ENCODE results near the gene NUDT6.
"Not testable (repeated sequence)": the region's sequence is repeated elsewhere in the genome, so short reads cannot be mapped to it uniquely, and the experiment has no call there.

NUDT6 gene, protein sequence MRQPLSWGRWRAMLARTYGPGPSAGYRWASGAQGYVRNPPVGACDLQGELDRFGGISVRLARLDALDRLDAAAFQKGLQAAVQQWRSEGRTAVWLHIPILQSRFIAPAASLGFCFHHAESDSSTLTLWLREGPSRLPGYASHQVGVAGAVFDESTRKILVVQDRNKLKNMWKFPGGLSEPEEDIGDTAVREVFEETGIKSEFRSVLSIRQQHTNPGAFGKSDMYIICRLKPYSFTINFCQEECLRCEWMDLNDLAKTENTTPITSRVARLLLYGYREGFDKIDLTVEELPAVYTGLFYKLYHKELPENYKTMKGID

DNA sequence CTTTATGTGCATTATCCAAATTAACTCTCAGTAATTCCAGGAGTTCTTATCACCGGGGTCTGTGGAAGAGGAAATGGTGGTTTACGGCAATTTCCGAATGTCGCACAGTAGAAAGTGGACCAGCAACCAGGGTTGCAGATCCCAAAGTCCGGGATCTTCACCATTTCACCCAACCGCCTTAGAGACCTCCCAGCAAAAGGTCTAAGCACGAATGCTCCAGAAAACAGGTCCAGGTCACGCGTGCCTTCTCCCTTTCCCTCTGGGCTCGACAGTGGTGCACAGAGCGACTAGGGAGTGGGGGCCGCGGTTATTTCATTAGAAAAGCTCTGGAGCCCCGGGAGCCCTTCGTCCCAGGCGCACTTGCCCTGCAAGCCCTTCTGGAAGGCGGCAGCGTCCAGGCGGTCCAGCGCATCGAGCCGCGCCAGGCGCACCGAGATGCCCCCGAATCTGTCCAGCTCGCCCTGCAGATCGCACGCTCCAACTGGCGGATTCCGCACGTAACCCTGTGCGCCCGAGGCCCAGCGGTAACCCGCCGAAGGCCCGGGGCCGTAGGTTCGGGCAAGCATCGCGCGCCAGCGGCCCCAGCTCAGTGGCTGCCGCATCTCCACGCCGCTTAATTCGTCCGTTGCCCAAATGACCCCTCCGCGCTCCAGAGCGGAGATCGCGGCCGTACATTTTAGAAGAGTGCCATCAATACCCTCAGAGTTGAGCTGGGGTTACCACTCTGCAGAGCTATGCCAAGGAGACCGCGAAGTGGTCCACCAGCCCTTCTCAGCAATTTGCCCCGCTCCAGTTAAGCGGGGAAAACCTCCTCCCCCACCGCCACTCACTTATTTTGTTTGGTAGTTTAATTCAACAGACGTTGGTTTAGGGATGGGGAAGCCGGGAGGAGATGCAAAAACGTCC is at the start of gene NUDT6:
Gene NUDT6, minus strand, starts transcription at position 627 of the 906 bp plus-strand sequence. Its CDS starts 25 bp downstream, at position 602.
- no peak for FAIRE-seq

DNA sequence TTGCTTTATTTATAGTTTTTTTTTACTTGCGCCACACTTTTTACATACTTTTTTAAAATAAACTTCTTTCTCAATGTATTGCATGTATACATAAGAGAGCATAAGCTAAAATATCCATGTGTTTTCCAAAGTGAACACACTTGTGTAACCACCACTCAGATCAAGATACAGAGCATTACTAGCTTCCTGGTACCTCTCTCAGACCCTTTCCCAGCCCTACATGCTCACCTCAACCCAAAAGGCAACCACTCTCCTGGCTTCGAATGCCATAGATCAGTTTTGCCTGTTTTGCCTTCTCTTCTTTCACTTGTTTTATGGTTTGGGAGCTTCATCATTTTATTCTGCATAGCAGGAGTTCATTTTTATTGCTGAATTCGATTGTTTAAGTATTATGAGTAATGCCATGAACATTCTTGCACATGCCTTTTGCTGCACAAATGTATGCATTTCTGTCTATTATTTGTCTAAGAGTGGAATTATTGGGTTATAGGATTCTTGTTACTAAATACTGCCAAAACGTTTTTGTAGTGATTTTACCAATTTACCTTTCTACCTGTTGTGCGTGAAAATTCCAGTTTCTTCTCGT is 45.9 kb upstream of the NUDT6 start:
- FAIRE-seq, result no peak

DNA sequence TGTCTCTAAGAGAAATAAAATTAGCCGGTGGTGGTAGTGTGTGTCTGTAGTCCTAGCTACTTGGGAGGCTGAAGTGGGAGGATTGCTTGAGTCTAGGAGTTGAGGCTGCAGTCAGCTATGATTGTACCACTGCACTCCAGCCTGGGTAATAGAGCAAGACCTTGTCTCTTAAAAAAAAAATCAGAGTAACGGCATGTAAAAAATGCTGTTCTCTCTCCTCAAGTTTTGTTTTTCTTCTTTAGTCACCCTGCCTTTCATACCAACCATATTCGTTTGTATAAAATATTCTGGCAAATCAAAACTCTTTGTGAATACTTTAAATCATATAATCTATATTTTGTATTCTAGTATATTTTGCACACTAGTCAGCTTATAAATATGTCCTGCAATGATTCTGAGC is 44.8 kb upstream of the NUDT6 start:
- FAIRE-seq, result no peak

DNA sequence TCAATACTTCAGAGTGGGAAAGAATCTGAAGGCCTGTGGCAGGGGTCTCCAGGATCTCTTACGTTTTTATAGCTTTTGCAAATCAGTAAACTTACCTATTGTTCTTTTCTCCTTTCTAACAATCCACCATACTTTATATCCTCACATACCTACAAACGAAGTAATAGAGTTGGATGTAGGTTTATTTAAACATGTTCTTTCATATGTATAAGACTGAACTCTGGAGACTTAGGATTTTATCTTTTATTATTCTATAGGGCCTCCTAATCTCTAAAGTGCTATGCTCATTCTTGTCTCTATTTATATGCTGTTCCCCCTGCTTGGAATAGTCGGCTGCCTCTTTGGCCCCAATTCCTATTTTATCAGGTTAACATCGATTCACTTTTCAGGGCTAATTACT is 43.8 kb upstream of the NUDT6 start:
- no peak for FAIRE-seq

DNA sequence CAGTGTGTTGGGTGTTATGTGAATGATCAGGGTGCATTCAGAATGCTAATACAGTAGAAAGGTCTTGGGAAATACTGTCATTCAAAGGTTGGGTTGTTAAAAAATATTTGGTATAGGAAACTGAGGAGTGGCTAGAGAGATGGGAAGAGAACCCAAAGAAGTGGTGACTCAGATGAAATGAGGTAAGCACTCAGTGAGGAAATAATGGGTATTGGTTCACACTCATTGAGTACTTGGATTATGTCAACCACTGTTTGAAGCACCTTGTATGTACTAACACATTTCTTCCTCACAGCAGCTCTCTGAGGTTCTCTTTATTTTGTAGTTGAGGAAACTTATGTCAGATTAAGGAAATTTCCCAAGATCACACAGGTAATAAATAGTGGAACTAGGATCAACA is 40.8 kb upstream of the NUDT6 start:
- FAIRE-seq, result no peak

DNA sequence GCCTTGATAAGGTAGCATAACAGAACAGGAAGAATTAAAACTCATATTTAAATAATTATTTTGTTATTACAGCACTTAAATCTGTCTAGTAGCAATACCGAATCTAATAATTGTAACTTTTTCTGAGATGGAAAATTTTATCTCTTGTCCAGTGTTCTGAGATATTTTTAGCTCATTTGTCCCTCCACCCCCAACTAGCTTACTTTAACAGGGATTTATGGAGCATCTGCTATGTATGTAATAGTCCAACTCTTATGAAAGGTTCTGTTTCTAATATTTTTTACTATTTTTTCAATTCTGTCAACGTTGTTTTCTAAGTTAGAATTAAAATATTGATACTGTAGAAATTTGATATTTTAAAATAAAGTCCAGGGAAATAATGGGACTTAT is 38.2 kb upstream of the NUDT6 start:
- no peak for FAIRE-seq

DNA sequence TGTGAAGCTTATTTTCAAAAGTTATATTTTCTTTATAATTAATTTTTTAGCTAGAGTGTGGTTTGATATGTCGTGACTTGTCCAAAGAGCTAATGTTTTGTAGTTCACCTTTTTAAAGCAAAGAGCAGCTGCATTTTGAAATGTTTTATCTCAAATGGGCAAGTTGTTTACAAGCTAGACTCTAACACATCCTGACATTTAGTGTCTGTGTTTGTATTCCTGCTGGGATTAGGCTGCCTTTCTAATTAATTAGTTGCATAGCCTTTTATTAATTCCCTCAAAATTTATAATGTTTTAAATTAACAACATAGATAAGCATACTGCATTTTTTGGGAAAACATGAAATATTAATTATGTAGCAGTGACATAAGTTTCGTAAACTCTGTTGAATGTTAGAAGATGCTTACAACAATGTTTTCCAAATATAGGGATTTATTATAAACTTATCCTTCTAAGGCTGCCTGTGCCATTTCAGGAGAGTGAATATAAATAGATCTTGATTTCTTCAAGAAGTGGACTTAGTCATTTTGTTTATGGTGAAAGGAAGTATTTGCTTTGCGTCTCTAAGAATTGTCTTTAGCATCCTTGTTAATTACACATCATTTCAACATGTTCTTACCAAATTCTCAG is 37.7 kb upstream of the NUDT6 start:
- FAIRE-seq, result no peak

DNA sequence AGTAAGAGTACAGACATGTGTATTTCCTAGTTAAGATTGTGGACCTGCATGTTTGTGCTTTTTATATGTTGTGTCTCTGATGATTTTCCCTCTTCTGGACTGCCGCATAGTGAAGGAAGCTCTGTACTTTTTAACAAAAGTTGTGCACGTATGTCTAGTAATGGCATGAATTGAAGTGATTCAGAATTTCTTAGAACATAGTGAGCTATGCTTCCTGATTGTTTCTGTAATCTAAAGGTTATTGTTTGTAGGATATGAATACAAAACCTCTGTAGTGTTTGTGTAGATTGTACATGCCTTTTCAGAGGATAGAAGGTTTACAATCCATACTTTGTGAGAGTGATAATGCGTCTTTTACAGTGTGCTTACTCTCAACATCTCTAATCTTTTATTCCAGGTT is 37.0 kb upstream of the NUDT6 start:
- FAIRE-seq, result no peak

DNA sequence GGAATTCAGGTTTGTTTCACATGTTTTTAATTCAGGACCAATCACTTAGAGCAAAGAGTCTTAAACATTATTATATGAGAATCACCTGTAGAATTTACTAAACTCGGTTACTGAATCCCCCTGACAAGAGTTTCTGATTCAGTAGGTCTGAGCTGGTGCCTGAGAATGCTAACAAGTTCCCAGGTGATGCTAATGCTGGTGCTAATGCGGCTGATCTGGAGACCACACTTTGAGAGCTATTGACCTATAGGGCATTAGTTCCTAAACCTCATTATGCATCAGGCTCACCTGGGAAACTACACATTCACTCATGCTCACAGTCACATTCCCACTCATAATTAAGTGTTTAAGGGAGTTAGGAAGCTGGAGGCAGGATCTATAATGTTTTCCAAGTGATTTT is 36.1 kb upstream of the NUDT6 start:
- FAIRE-seq, result no peak

DNA sequence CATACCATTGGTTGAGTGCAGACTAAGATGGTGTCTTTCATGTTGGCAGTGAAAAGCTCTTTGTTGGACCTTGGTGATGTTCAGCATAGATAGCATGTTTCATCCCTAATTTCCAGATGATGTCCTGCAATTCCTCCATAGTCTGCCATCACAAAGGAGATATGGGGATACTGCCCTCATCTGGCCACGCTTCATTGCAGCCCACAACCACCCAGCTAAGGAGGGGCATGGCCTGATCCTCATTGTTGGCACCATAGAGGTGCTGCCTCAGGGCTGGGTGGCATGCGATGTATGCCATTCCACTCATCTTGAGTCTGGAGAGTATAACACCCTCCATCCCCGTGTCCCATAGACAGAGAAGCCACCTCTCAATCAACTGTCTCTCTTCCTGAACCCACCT is 31.5 kb upstream of the NUDT6 start:
- no peak for FAIRE-seq

DNA sequence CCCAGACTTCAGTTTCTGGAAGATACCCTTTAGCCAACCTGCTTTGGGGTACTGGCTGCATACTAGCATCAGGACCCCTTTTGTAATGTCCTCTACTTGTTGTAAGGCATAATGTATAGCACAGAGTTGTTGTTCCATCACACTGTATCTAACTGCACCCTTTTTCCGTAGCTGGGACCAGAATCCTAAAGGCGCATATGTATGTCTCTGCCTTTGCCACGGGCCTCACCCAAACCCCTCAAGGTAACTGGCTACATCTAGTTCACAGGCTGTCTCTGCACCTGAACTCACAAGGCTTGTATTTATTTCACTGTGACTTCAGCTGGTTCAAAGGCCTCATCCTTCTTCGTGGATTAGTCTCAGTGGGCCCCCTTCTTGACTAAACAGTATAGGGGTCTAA is 29.6 kb upstream of the NUDT6 start:
- FAIRE-seq, result no peak

DNA sequence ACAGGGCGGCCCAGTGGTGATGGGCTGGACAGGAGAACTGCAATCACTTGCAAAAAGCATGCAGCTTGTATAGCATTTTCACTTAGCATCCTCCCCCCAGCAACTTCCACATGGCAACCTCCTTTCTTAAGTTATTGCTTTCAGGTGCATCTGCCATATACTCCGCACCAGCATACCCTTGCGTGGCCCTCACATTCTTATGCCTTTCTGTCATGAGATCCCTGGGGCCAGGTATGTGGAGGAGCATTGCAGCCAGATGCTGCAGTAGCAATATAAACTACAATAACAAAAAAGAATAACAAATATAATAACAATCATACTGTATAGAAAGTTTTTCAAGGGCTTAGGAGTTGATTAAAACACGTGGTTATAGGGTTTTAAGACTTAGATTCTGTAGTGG is 26.3 kb upstream of the NUDT6 start:
- no peak for FAIRE-seq

DNA sequence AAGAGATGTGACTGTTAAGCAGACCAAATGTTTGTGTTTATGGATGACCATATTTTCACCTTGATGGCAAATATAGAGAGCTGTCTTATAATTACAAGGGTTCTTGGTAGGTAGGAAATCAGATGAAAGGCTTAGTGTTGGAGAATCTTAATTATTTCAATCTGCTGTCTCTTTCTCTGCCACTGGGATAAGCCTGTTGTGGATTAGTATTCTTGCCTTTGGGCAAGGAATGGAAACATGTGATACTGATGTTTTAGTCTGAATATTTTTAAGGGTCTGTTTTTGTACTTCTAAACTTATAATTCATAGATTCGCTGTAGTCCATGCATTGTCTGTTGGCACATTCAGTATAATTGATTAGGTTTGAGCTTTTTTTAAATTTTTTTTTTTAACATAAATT is 23.7 kb upstream of the NUDT6 start:
- FAIRE-seq, result no peak

DNA sequence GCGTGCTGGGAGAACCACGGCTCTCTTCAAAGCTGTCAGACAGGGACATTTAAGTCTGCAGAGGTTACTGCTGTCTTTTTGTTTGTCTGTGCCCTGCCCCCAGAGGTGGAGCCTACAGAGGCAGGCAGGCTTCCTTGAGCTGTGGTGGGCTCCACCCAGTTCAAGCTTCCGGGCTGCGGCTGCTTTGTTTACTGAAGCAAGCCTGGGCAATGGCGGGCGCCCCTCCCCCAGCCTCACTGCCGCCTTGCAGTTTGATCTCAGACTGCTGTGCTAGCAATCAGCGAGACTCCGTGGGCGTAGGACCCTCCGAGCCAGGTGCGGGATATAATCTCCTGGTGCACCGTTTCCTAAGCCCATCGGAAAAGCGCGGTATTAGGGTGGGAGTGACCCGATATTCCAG is 22.7 kb upstream of the NUDT6 start:
- FAIRE-seq, result not testable (repeated sequence)

DNA sequence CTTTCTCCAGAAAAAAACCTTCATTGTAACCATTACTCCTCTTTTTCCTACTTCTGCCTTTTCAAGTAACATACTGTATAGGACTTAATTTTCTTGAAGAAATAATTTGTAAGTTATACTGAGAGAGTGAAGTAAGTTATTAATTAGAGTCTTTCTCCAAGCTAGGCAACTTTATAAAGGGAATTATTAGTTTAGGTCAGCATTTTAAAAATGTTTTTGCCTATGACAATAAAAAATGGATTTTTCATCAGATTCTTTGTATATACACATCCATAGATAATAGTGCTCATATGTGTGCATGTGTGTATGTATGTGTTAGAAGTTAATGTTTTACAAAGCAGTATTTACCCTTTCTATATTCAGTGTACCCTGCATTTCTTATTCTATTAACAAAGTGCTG is 10.4 kb upstream of the NUDT6 start:
- no peak for FAIRE-seq

DNA sequence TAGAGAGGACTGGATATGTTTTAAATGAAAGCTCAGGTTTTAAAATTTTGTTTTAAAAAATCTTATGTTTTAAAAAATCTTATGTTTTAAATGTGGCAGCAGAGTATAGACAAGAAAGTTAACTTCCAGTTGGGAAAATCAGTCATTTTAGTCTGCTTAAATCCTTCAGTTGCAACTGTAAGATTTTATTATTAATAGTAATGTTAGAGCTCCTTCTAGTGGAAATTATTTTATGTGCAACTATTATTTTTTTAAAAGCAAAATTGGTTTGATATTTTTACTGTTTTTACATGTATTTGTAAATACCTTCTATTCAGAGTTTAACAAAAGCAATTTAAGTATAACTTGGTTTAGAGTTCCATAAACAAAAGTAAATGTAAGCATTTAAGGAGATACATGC is 8.5 kb upstream of the NUDT6 start:
- FAIRE-seq, result peak; percentile 92

DNA sequence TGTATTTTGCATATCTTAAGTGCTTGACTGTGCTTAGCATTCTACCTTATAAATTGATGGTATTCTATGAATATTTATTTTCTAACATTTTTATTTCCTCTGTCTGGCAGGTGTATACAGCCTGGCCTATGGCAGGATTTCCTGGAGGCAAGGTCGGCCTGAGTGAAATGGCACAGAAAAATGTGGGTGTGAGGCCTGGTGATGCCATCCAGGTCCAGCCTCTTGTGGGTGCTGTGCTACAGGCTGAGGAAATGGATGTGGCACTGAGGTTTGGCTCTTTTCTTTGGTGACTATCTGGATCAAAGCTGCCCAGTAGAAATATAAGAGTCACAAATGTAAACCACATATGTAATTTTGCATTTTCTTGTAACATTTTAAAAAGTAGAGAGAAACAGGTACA is 6.5 kb upstream of the NUDT6 start:
- no peak for FAIRE-seq

DNA sequence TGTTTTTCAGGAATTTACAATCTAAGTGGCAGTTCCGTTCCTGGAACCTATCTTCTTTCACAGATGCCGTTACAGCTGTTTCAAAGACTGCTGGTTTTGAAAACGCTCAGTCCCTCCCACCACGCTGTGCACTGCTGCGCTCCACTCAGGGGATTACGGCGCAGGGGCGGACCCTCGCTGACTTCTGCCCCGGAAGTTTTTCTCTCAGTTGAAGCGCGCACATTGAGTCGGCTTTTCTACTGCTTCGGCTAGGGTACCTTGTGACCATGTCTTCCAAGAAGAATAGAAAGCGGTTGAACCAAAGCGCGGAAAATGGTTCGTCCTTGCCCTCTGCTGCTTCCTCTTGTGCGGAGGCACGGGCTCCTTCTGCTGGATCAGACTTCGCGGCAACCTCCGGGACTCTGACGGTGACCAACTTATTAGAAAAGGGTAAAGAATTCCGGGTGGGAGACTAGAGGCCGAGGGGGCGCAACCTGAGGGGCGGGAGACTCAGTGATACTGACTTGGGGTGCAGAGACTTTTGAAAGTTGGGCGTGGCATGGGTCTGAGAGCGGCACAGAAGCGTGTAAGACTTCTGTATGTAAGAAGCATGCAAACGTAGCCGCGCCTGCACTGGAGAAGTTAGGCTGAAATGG is 597 bp upstream of the NUDT6 start:
- peak; percentile 34 for FAIRE-seq

DNA sequence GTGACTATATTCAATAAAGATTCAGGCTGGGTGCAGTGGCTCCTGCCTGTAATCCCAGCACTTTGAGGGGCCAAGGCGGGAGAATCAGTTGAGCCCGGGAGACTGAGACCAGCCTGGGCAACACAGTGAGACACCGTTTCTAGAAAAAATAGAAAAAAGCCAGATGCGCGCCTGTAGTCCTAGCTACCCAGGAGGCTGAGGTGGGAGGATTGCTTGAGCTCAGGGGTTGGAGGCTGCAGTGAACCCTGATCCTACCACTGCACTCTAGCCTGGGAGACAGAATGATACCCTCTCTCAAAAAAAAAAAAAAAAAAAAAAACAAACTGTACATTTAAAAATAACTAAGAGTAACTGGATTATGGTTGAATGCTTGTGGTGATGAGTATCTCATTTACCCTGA is 1.1 kb downstream of the NUDT6 start:
- no peak for FAIRE-seq

DNA sequence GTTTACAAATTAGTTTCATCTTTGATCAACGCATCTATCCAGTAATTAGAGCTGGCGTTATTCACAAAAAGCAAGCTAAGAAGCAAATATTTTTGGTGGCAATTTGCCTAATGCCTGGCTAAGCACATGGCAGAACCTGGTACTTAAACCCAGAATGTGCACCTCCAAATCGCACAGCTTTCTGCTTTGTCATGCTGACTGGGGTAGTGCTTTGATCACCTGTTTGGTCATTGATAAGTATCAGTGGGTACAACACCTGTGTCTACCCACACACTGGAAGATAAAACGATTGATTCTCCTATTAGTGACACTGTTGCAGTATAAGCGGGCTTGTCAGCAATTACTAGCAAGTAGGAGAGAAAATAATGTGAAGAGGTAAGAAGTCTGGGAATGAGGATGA is 1.9 kb downstream of the NUDT6 start:
- no peak for FAIRE-seq

DNA sequence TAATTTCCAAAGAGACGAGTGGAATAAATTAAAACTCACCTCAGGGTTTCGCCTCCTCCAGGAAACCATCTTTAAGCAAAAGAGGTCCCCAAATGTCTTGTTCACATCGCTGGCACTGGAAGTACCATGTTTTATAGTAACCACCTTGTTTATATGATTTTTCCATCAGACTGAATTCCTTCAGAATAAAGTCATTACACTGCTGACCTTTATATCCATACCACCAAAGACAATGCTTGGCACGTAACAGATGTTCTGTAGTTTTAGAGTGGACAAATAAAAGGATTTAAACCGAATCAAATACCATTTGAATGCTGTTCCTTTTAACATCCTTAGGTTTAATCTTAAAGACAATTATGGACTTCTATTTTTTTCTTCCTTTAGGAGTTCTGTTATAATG is 4.7 kb downstream of the NUDT6 start:
- no peak for FAIRE-seq

DNA sequence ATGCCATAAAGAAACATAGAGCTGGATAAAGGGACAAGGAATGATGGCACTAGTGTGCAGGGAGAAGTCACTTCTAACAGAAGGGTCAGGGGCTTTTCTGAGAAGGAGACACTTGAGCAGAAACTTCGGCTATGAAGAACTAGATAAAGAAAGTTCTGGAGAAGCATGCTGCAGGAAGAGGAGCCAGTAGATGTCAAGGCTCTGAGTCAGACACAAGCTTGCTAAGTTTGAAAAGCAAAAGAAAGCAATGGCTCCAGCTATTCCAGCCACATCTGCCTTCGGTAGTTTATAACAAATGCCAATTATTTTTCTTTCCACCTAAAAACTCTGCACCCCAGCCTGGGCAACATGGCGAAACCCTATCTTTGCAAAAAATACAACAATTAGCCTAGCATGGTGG is 7.5 kb downstream of the NUDT6 start:
- FAIRE-seq, result no peak

DNA sequence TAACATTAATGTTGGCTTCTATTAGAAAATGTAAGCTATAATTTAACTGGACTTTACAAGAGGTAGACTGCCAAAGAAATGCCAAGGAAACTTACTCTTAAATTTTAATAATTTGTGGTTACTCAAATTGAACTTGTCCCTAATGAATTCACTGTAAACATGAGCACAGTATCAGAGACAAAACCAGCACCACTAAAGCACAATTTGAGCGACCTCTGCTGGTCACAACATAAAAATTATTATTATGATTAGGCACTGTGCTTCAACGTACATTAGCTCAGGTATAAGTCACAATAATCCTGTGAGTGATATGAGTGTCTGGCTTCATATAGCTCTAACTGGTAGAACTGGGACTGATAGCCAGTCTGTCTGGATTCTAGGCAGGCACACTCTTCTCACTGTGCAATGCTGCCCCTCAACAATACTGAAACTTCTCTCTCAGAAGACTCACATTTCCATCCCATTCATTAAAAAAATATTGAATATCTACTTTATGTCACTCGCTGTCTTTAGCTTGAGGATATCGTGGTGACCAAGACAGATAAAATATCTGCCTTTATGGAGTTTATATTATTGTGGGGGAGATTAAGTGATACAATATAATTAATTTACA is 8.0 kb downstream of the NUDT6 start:
- peak; percentile 39 for FAIRE-seq
